ENCODE results near the gene SCN8A. TPM values are rescaled to one million over a fixed set of nuclear protein-coding genes. Genes with fewer than 3 reads are reported as not detected.

Gene SCN8A
- total RNA-seq, 1 donor from 2014 or later, result 0.24 TPM

DNA sequence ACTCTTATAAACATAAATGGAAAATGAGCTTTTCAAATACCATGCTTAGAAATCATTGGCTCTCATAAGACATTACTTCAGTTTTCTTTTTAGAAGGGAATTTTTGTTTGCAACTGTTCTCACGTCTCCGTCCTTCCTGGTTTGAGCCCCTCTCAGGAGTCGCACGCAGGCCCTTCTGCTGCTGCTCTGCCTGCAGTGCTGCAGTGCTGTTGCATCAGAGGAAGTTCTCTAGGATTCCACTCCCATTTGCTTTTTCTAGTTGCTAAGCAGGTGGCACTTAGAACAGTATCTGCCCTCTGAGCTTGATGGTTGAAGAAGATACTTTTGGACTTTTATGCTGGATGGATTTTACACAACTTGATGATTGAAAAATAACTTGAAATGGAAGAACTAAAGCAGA lies 70.8 kb downstream of the SCN8A start:
- no peak for ATAC-seq
- DNase-seq (ENCODE audit: missing footprints), result no peak
- intact Hi-C loops (cut with DNase I), result no loop called here

GRCh38 chr12:51662728-51663154 lies 71.7 kb downstream of the SCN8A start:
- no peak for ATAC-seq
- intact Hi-C loops (cut with DNase I), result no loop called here

GRCh38 chr12:51663390-51663789 lies 72.4 kb downstream of the SCN8A start:
- ATAC-seq (no peak), DNase-seq (ENCODE audit: missing footprints) (no peak)
- intact Hi-C loops (cut with DNase I), result no loop called here

More at GRCh38 chr12:51662728-51663154, 71.7 kb downstream of the SCN8A start:
- DNase-seq (ENCODE audit: missing footprints), result no peak

DNA sequence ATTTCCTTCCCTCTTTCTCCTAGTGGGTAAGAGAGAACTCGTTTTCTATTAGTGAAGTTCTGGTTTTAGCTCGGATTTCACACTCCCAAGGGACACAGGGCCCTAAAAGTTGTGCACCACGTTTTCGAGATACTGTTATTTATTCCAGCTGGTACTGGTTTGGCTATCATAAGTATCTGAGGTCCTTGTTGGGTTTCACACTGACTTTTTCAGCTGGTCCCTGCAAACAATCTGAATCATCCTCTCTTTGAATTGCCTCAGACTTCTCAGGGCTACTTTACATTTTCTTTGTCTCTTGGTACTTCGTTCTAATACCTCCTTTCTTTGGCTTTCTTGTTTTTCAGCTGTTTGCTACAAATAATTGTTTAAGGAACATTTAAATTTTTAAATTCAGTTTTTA lies 75.7 kb downstream of the SCN8A start:
- intact Hi-C loops (cut with DNase I), result no loop called here
- no peak for ATAC-seq
- no peak for DNase-seq (ENCODE audit: missing footprints)

DNA sequence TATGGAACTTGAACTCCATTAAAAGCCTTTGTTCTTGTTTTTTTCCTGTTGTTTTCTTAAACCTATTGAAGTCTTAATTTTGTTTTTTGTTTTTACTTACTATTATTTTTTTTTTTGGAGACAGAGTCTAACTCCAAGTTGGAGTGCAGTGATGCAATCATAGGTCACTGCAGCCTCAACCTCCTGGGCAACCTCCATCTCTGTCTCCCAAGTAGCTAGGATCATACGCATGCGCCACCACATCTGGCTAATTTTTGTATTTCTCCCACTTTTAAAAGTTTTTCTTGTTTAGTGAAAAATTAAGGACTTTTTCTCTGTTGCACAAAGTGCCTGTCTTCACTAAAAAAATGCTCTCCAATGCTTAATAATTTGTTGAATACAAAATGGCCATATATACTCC lies 76.2 kb downstream of the SCN8A start:
- no peak for DNase-seq (ENCODE audit: missing footprints)
- no peak for ATAC-seq
- intact Hi-C loops (cut with DNase I), result no loop called here

- DNase-seq (ENCODE audit: missing footprints), result no peak
- no peak for ATAC-seq
- intact Hi-C loops (cut with DNase I), result no loop called here
Observed at GRCh38 chr12:51669271-51669670, 78.2 kb downstream of the SCN8A start.

- no peak for DNase-seq (ENCODE audit: missing footprints)
- intact Hi-C loops (cut with DNase I), result no loop called here
- ATAC-seq, result no peak
Observed at GRCh38 chr12:51669996-51670395, 79.0 kb downstream of the SCN8A start.

GRCh38 chr12:51672334-51672733 lies 81.3 kb downstream of the SCN8A start:
- ATAC-seq (no peak), DNase-seq (ENCODE audit: missing footprints) (no peak)
- intact Hi-C loops (cut with DNase I), result no loop called here

GRCh38 chr12:51675071-51675803 lies 84.2 kb downstream of the SCN8A start:
- DNase-seq (ENCODE audit: missing footprints) (peak; percentile 58), ATAC-seq (no peak)
- intact Hi-C loops (cut with DNase I), result no loop called here

- DNase-seq (ENCODE audit: missing footprints) (no peak), ATAC-seq (no peak)
- intact Hi-C loops (cut with DNase I), result no loop called here
Observed at GRCh38 chr12:51676875-51677274, 85.8 kb downstream of the SCN8A start.

DNA sequence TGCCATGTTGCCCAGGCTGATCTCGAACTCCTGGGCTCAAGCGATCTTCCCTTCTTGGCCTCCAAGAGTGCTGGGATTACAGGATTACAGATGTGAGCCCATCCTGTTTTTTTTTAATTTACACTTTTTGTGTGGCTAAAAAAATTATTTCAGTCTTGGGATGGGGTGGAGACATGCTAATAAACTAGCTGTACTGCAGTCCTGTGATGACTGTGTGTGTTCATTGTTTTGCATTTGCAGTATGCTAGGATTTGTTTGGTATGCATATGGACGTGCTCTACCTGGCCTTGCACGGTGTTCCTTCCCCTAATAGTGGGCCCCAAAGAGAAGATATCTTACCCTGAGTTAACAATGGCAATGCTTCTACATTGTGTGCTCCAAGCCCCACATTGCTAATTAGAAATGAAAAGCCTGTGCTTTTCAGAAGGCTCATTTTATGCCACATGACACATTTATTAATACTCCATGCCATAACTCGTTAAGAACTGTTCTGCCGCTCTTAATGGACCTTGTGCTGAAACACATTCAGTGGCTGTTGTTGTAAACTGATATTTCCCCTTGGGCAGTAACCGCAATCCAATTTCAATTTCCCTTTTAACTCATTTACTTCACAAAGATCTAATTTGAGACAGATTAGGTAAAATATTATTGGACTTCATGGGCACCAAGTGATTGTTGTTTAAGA lies 86.4 kb downstream of the SCN8A start:
- intact Hi-C loops (cut with DNase I), result no loop called here
- DNase-seq (ENCODE audit: missing footprints), result no peak

GRCh38 chr12:51678086-51678724 lies 87.2 kb downstream of the SCN8A start:
- ATAC-seq (peak; percentile 59), DNase-seq (ENCODE audit: missing footprints) (no peak)
- intact Hi-C loops (cut with DNase I), result no loop called here

More for the DNA sequence above, 86.4 kb downstream of the SCN8A start:
- no peak for ATAC-seq

DNA sequence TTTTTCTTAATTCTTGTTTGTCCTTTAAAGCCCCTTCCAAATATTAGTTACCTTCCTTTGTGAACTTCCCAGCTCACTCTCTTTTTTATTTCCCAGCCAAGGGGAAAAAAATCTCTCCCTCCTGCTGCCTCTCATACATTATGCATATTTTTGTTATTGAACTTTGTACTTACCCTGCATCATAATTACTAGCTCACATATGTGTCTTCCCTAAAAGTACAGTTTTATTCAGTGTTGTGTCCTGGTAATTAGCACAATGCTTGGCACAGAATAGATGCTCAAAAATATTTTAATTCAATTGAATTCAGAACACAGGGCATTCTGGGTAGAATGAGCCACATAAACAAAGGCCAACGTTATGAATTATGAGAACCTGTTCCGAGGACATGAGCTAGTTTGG lies 91.9 kb downstream of the SCN8A start:
- intact Hi-C loops (cut with DNase I), result no loop called here
- ATAC-seq (no peak), DNase-seq (ENCODE audit: missing footprints) (no peak)

DNA sequence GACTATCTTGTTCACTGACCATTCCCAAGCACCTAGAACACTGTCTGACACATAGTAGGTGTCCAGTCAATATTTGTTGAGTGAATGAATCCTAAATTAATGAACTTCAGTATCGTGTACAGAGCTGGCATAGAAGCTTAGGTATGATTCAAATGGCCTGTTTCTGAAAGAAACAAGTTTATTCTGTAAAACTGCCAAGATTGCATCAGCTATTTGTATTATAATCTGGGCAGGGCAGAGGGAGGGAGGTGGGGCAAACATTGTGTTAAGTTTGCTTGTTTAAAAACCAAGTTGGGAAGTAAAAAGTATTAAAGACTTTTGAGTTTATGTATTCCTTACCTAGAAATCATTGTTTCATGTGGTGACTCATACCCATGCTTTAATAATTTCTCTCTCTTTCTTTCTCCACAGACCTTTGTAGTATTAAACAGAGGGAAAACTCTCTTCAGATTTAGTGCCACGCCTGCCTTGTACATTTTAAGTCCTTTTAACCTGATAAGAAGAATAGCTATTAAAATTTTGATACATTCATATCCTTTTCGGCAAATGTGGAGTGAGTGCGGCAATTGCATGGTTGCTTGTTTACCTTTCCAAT lies 92.8 kb downstream of the SCN8A start:
- ATAC-seq (peak; percentile 44), DNase-seq (ENCODE audit: missing footprints) (no peak)
- intact Hi-C loops (cut with DNase I), result no loop called here

- DNase-seq (ENCODE audit: missing footprints) (no peak), ATAC-seq (no peak)
- intact Hi-C loops (cut with DNase I), result no loop called here
Observed at GRCh38 chr12:51686727-51687126, 95.7 kb downstream of the SCN8A start.

DNA sequence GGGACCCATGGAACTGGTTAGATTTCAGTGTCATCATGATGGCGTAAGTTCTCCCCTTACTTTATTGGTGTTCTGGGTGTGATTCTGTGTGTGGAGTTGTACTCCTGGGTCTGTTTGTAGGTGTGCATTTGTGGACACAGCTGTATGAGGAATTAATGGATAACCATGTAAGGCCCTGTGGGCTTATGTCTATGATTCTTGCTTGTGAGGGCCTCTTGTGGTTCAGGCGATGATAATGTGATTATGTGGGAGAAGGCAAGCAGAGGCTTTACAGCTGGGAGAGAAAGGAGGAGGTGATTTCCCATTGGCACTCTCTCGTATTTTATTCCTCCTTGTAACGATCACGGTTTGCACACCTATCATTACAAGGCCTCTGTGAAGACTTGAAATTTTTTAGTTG lies 96.1 kb downstream of the SCN8A start:
- intact Hi-C loops (cut with DNase I), result no loop called here
- ATAC-seq (no peak), DNase-seq (ENCODE audit: missing footprints) (no peak)

DNA sequence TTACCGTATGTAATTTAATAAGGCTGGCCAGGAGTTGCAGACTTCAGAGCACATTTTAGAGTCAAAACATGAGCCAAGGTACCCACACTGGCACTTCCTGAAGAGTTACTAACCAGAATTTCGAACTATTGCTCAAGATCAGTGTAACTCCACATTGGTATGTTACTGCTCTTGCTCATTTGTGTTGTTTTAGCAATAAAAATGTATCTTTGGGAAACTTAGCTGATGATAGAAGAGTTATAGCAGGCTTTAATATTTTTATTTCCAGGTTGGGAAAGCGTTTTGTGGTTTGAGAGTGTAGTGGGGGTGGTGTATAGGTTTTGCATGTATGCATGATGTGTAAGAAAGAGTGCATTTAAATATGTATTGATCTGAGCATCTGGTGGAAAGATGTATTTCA lies 96.6 kb downstream of the SCN8A start:
- DNase-seq (ENCODE audit: missing footprints) (no peak), ATAC-seq (no peak)
- intact Hi-C loops (cut with DNase I), result no loop called here

GRCh38 chr12:51689983-51690382 lies 99.0 kb downstream of the SCN8A start:
- intact Hi-C loops (cut with DNase I), result no loop called here
- DNase-seq (ENCODE audit: missing footprints), result no peak
- ATAC-seq, result no peak

DNA sequence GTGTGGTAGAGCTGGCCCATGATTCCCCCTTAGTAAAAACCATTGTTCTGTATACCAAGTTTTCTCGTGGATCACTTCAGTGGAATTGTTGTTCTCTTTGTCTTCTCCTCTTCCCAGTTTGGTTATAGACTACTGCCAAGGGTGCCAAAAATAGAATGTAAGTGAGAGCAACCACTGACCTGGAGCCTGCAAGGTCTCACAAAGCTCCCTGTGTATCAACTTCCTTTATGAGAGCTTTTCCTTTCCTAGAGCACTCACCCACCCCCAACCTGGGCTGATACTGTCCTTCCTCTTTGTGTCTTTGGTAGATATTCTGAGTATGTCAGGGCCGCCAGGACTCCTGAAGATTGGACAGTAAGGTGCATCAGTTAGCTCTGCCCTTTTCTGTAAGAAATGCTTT lies 101.0 kb downstream of the SCN8A start:
- no peak for DNase-seq (ENCODE audit: missing footprints)
- peak; percentile 39 for ATAC-seq
- intact Hi-C loops (cut with DNase I), result no loop called here

DNA sequence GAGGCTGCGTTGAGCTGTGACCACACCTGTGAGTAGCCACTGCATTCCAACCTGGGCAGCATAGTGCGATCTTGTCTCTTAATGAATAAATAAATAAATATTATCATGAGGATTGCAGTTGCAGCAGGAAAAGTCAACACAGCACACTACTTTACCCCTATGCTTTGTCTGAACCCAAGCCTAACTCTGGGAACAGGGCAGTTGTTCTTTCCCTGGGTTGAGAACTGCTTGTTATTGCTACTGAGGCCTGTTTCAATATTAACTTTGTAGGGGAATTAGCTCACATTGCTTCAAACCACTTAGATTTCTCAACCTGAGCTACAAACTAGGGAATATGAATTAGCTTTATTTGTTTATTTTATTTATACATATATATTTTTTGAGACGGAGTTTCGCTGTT lies 102.5 kb downstream of the SCN8A start:
- no peak for ATAC-seq
- DNase-seq (ENCODE audit: missing footprints), result no peak
- intact Hi-C loops (cut with DNase I), result no loop called here
